Suppressor macrophage treated with lipopolysaccharide for 1 hour (primary cell): ENCODE results near the gene AP3D1.
A peak's percentile ranks its signal among the peaks of the same experiment; 100 is the strongest.

Experiments used
- DNase-seq, 3 donors: peaks; one replicate each; pipeline ENCODE4 v3.0.0-alpha.2; 2020 to 2022

Gene AP3D1

GRCh38 chr19:2180881-2181632 lies 29.7 kb upstream of the AP3D1 start:
- no peak for DNase-seq

- DNase-seq: no peak
Measured at GRCh38 chr19:2180114-2180513, 28.7 kb upstream of the AP3D1 start.

GRCh38 chr19:2179095-2179494 lies 27.7 kb upstream of the AP3D1 start:
- no peak for DNase-seq

GRCh38 chr19:2176337-2176994 lies 25.1 kb upstream of the AP3D1 start:
- DNase-seq: no peak

DNA sequence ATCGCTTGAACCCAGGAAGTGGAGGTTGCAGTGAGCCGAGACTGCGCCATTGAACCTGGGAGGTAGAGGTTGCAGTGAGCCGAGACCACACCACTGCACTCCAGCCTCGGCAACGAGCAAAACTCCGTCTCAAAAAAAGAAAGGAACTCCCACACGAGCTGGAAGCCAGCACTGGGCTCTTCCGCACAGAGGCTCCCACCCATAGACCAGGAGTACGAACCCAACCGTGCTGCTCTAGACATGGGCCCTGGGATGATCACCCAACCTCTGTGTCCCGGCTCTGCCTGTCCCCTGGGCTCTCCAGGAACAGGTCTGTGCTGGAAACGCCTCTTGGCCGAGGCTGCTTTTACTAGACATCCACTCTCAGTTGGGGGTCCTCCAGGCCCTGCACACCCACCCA lies 24.4 kb upstream of the AP3D1 start:
- DNase-seq: no peak

- no peak for DNase-seq
Measured at GRCh38 chr19:2173767-2174577, 22.6 kb upstream of the AP3D1 start.

- DNase-seq: no peak
Measured at GRCh38 chr19:2173388-2173766, 22.0 kb upstream of the AP3D1 start.

DNA sequence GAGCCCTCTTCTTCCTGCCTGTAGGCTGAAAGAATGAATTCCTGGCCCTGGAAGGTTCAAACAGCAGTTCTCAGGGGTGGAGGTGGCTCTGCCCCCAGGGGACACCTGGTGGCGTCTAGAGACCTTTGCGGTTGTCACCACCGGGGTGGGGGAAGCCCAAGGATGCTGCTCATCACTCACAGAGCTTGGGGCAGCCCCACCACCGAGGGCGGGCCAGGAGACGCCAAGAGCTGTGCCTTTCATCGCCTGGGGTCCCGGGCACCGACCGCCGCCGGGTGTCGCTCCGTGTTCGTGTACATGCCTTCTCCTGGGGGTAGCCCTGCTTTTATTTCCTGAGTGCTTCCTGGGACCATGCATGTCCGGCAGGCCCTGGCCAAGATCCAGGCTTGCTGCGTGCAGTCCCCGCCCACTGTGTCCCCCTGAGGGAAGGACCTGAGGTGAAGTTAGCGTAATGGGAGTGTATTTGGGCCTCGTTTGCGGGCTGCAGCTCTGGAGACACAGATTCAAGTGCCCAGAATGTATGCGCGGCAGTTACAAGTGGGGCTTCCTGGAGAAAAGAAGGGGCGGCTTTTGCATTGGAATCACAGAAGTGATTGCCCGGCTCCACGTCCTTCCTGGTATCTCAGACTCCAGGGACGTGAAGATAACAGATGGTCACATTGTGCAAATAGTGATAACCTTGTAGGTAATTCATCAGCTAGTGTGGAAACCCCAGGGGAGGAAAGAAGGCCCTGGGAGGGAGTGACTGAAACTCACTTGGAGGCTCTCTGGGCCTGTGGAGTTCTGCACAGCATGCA lies 20.2 kb upstream of the AP3D1 start:
- DNase-seq: peak; percentile 62 to 80 (median 69)

- no peak for DNase-seq
Measured at GRCh38 chr19:2170987-2171348, 19.6 kb upstream of the AP3D1 start.

DNA sequence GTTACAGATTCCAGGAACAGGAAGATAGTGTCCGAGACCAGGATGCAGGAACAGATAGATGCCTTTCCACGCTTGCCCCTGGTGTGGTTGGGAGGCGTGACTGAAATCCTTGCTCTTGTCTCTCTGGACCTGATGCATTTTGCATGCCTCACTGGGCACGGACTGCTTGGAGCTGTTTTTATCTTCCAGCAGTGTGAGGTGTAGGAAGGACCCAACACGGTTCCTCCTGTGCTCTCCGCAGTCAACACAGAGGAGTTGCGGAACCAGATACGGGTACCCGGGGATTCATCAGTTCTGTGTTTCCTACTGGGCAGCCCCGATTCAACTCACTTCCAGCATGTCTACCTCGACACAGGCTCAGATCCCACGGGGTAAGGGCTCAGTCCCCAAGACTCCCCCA lies 18.9 kb upstream of the AP3D1 start:
- no peak for DNase-seq

GRCh38 chr19:2168619-2169424 lies 17.5 kb upstream of the AP3D1 start:
- DNase-seq: peak; percentile 100

GRCh38 chr19:2167896-2168618 lies 16.7 kb upstream of the AP3D1 start:
- peak; percentile 96 to 99 (median 98) for DNase-seq

DNA sequence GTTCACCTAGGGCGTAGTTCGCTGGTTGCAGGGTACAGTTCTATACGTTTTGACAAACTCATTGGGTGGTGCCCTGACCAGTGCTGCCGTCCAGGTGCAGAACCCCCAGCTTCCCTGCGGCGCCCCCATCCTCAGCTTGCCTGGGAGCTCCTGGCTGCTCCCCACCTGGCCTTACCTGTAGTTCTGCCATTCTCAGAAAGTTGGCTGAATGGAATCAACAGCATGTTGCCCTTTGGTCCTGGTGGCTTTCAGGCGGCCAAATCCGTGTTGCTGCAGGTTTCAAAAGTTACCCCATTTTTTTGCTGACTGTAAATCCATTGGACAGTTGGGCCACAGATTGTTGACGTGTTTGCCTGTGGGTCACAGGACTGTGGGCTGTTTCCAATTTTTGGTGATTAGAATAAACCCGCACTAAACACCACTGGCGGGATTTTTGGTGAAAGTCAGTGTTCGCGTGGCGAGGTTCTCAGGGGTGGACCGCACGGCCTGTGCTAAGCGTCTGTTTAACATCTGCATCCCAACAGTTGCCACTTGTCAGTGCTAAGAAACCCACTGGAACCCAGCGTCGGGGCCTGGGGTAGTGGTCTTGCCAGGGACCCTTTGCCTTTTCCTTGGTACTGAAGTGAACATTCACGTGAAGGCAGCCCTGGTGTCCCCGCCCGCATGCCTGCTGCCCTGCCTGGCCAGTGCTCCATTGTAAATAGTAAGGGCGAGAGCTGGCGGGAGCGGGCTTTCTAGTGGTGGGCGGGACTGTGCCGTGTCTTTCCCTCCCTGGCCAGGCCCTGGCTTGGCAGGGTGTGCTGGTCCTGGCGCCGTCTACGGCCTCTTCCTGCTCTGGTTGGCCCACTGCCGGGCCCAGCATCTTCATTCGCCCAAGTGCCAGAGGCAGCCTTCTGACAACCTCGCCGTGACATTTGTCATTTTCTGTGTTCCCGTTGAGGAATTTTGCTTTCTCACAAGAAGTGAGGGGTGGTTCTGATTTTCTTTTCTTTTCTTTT lies 15.7 kb upstream of the AP3D1 start:
- peak; percentile 70 to 82 (median 73) for DNase-seq

- peak; percentile 91 to 95 (median 92) for DNase-seq
Measured at GRCh38 chr19:2164020-2164998, 12.9 kb upstream of the AP3D1 start.

DNA sequence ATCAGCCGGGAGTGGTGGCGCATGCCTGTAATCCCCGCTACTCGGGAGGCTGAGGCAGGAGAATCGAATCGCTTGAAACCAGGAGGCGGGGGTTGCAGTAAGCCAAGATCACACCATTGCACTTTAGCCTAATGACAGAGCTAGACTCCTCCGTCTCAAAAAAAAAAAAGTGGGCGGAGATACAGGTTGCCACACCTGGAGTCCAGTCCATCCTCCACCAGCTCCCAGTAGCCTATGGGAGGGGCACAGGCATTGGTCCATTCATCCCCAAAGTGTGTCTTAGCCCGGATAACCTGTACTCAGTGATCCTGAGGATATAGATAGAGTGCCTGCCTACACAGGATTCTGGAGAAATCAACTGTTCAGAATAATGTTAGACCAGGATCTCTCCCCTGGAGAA lies 9.0 kb upstream of the AP3D1 start:
- DNase-seq: no peak

GRCh38 chr19:2157452-2157851 lies 6.1 kb upstream of the AP3D1 start:
- DNase-seq: no peak

DNA sequence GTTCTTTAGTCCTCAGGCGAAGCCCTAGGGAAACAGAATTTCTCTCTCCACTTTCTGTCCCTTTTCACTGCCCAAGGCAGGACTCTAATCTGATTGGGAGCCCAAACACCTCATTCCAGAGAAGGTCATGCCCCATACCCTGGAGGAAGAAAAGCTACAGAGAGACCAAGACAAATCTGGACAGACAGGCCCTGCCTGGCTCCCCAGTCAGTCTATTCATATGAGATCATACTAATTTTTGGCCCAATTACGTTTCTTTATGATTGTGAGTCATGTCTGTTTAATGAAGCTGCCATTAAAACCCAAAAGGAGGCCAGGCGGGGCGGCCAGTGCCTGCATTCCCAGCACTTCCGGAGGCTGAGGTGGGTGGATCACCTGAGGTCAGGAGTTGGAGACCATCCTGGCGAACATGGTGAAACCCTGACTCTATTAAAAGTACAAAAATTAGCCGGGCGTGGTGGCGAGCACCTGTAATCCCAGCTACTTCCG lies 3.3 kb upstream of the AP3D1 start:
- no peak for DNase-seq

DNA sequence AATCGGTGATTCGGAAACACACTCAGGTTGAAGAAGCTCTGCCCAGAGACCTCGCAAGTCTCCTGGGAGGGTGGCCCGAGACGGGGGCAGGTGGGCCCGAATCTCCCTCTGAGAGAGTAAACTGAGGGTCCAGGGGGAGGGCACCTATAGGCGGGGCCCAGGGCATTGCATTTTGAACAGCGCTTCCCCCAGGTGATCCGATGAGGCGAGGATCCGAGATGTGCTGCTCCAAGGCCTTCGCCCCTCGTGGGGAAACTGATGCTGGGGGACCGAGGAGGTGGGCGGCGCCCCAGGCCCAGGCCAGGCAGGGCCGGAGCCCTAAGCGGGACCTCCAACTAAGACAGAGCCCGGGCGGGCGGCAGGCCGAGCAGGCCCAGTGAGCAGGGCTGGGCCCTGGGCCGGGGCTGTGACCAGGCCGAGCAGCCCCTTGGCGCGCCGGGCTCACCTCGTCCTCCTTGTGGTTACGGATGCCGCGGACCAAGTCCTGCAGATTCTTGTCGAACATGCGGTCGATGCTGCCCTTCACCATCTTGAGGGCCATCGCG lies 500 bp downstream of the AP3D1 start:
- DNase-seq: peak in 1 of 3 donors; percentile 41
